Karpas-422 (cell line): ENCODE data around the gene VCL. TPM values are rescaled to one million over a fixed set of nuclear protein-coding genes. Genes with fewer than 3 reads are reported as not detected.

Source experiments
- DNase-seq: peaks from one replicate; pipeline ENCODE4 v3.0.0-alpha.2; 2015
- H2AFZ ChIP-seq: fragments of 200-600 bp; sonication (generic); 2 replicates; pipeline ENCODE4 v1.6.1; 2014; ENCODE audit warnings: antibody characterized with exemption, low read length, mixed read lengths
- H3K27ac ChIP-seq: fragments of 200-600 bp; sonication (generic); 2 replicates; pipeline ENCODE4 v1.5.1; 2014; ENCODE audit warnings: mild to moderate bottlenecking, low read length, moderate library complexity
- H3K27me3 ChIP-seq: fragments of 200-600 bp; sonication (generic); 2 replicates; pipeline ENCODE4 v1.6.1; 2014; ENCODE audit warnings: low read length, mixed read lengths
- H3K36me3 ChIP-seq: fragments of 200-600 bp; sonication (generic); 2 replicates; pipeline ENCODE4 v1.6.1; 2014; ENCODE audit warnings: low read length, mixed read lengths; ENCODE audit not compliant: insufficient read depth
- H3K4me1 ChIP-seq: fragments of 200-600 bp; sonication (generic); 2 replicates; pipeline ENCODE4 v1.6.1; 2014; ENCODE audit warnings: mild to moderate bottlenecking, low read length, mixed read lengths
- H3K4me2 ChIP-seq: fragments of 200-600 bp; sonication (generic); 2 replicates; pipeline ENCODE4 v1.6.1; 2014; ENCODE audit warnings: low read length, low read depth, mild to moderate bottlenecking; ENCODE audit not compliant: poor library complexity, severe bottlenecking
- H3K4me3 ChIP-seq: fragments of 200-600 bp; sonication (generic); 2 replicates; pipeline ENCODE4 v1.5.1; 2014; ENCODE audit warnings: mild to moderate bottlenecking, antibody characterized with exemption, low read length, mixed read lengths
- H3K79me2 ChIP-seq: fragments of 200-600 bp; sonication (generic); 2 replicates; pipeline ENCODE4 v1.6.1; 2014; ENCODE audit warnings: mild to moderate bottlenecking, low read length, mixed read lengths
- H3K9ac ChIP-seq: fragments of 200-600 bp; sonication (generic); 2 replicates; pipeline ENCODE4 v1.6.0; 2014; ENCODE audit warnings: low read length
- H3K9me2 ChIP-seq: fragments of 200-600 bp; sonication (generic), shearing (Covaris generic); replicated peaks from 2 replicates; pipeline ENCODE4 v1.6.0; 2014; ENCODE audit warnings: mild to moderate bottlenecking, low read length, moderate library complexity; ENCODE audit not compliant: insufficient read depth
- H3K9me3 ChIP-seq: fragments of 300-700, 200-600 bp; sonication (generic); 2 replicates; pipeline ENCODE4 v1.6.1; 2014; ENCODE audit warnings: low read length, mixed read lengths
- H4K20me1 ChIP-seq: fragments of 200-600 bp; sonication (generic); 2 replicates; pipeline ENCODE4 v1.6.1; 2014; ENCODE audit warnings: mild to moderate bottlenecking, antibody characterized with exemption, low read length, low read depth; ENCODE audit not compliant: insufficient read depth
- total RNA-seq: library from RNA; depleted of rRNA; stranded (reverse); fragments of >200 nt; shearing (Covaris generic); gene quantifications from 2 replicates; pipeline ENCODE4 v1.2.3, GENCODE V29; 2014; ENCODE audit warnings: low replicate concordance

Gene VCL
- total RNA-seq, 1 experiment from 2014 or later = 37.6 TPM

- peaks cover 66% of the 10 kb centered on the region for H3K79me2 ChIP-seq
These were observed 35.8 kb downstream of the VCL start for GRCh38 chr10:74033702-74034101.

GRCh38 chr10:74034301-74034700 lies 36.4 kb downstream of the VCL start:
- peaks cover 43% of the 10 kb centered on the region for H3K4me1 ChIP-seq
- no peak overlapping the region for H3K9ac ChIP-seq
- no peaks in the 10 kb centered on the region for H3K27me3 ChIP-seq
- peak overlapping the region; percentile 44 for H3K27ac ChIP-seq
- no peaks in the 10 kb centered on the region for H3K36me3 ChIP-seq
- H3K9me2 ChIP-seq = no peaks in the 10 kb centered on the region
- H3K9me3 ChIP-seq = no peaks in the 10 kb centered on the region
- no peak overlapping the region for H3K4me2 ChIP-seq
- H2AFZ ChIP-seq = no peak overlapping the region
- H3K79me2 ChIP-seq = peaks cover 62% of the 10 kb centered on the region
- no peak overlapping the region for H3K4me3 ChIP-seq
- H4K20me1 ChIP-seq = no peaks in the 10 kb centered on the region
- no peak for DNase-seq

More at GRCh38 chr10:74033702-74034101, 35.8 kb downstream of the VCL start:
- Histone ChIP-seq H4K20me1 (no peaks in the 10 kb centered on the region), H3K27ac (peak overlapping the region; percentile 44), H3K36me3 (no peaks in the 10 kb centered on the region), H3K4me3 (no peak overlapping the region), H3K9ac (no peak overlapping the region), H3K27me3 (no peaks in the 10 kb centered on the region), H2AFZ (no peak overlapping the region), H3K9me3 (no peaks in the 10 kb centered on the region), H3K4me2 (no peak overlapping the region), H3K4me1 (peaks cover 42% of the 10 kb centered on the region), H3K9me2 (no peaks in the 10 kb centered on the region)
- no peak for DNase-seq

GRCh38 chr10:74035303-74035702 lies 37.4 kb downstream of the VCL start:
- DNase-seq = peak; percentile 64
- Histone ChIP-seq H4K20me1 (no peaks in the 10 kb centered on the region), H2AFZ (no peak overlapping the region), H3K9me3 (no peaks in the 10 kb centered on the region), H3K4me2 (no peak overlapping the region), H3K4me1 (peaks cover 45% of the 10 kb centered on the region), H3K27me3 (no peaks in the 10 kb centered on the region), H3K9me2 (no peaks in the 10 kb centered on the region), H3K79me2 (peaks cover 58% of the 10 kb centered on the region), H3K36me3 (no peaks in the 10 kb centered on the region), H3K4me3 (no peak overlapping the region), H3K9ac (no peak overlapping the region), H3K27ac (peak overlapping the region; percentile 44)

- Histone ChIP-seq H3K9me2 (no peaks in the 10 kb centered on the region), H2AFZ (no peak overlapping the region), H3K4me1 (peaks cover 48% of the 10 kb centered on the region), H3K79me2 (peaks cover 57% of the 10 kb centered on the region), H3K27ac (no peak overlapping the region), H3K27me3 (no peaks in the 10 kb centered on the region), H3K9ac (no peak overlapping the region), H3K4me3 (no peak overlapping the region), H3K9me3 (no peaks in the 10 kb centered on the region), H3K36me3 (no peaks in the 10 kb centered on the region), H4K20me1 (no peaks in the 10 kb centered on the region), H3K4me2 (no peak overlapping the region)
- DNase-seq = no peak
These were observed 38.6 kb downstream of the VCL start for GRCh38 chr10:74036474-74036873.

- no peak overlapping the region for H3K4me2 ChIP-seq
- H3K4me3 ChIP-seq = no peak overlapping the region
- H3K9ac ChIP-seq = no peak overlapping the region
- no peaks in the 10 kb centered on the region for H3K9me2 ChIP-seq
- peaks cover 36% of the 10 kb centered on the region for H3K4me1 ChIP-seq
- H2AFZ ChIP-seq = no peak overlapping the region
- H4K20me1 ChIP-seq = no peaks in the 10 kb centered on the region
- no peaks in the 10 kb centered on the region for H3K27me3 ChIP-seq
- no peaks in the 10 kb centered on the region for H3K9me3 ChIP-seq
- H3K79me2 ChIP-seq = peaks cover 65% of the 10 kb centered on the region
- DNase-seq = no peak
- H3K36me3 ChIP-seq = peaks cover 12% of the 10 kb centered on the region
- peak overlapping the region; percentile 10 for H3K27ac ChIP-seq
These were observed 41.7 kb downstream of the VCL start for GRCh38 chr10:74039561-74040145.

- no peak for DNase-seq
- H2AFZ ChIP-seq = no peak overlapping the region
- H3K9me3 ChIP-seq = no peaks in the 10 kb centered on the region
- peaks cover 13% of the 10 kb centered on the region for H3K36me3 ChIP-seq
- no peak overlapping the region for H3K9ac ChIP-seq
- H4K20me1 ChIP-seq = no peaks in the 10 kb centered on the region
- H3K9me2 ChIP-seq = no peaks in the 10 kb centered on the region
- peak overlapping the region; percentile 10 for H3K27ac ChIP-seq
- H3K4me1 ChIP-seq = peaks cover 36% of the 10 kb centered on the region
- H3K4me2 ChIP-seq = no peak overlapping the region
- H3K79me2 ChIP-seq = peaks cover 68% of the 10 kb centered on the region
- H3K27me3 ChIP-seq = no peaks in the 10 kb centered on the region
- H3K4me3 ChIP-seq = no peak overlapping the region
These were observed 42.5 kb downstream of the VCL start for GRCh38 chr10:74040200-74041126.

GRCh38 chr10:74044419-74044818 lies 46.5 kb downstream of the VCL start:
- Histone ChIP-seq H3K9me2 (no peaks in the 10 kb centered on the region), H3K79me2 (peaks cover 68% of the 10 kb centered on the region), H3K4me1 (peaks cover 67% of the 10 kb centered on the region), H3K9ac (no peak overlapping the region), H3K4me2 (no peak overlapping the region), H3K4me3 (no peak overlapping the region), H3K9me3 (no peaks in the 10 kb centered on the region), H2AFZ (no peak overlapping the region), H3K27me3 (no peaks in the 10 kb centered on the region), H3K36me3 (peaks cover 13% of the 10 kb centered on the region), H4K20me1 (no peaks in the 10 kb centered on the region), H3K27ac (peak overlapping the region; percentile 46)
- DNase-seq = no peak

- Histone ChIP-seq H3K4me1 (peaks cover 78% of the 10 kb centered on the region), H3K4me3 (peak overlapping the region; percentile 47), H2AFZ (no peak overlapping the region), H3K9ac (peak overlapping the region; percentile 51), H3K27ac (peak overlapping the region; percentile 96), H3K27me3 (no peaks in the 10 kb centered on the region), H3K36me3 (peaks cover 13% of the 10 kb centered on the region), H3K4me2 (peak overlapping the region; percentile 86), H3K9me3 (no peaks in the 10 kb centered on the region), H3K79me2 (peaks cover 72% of the 10 kb centered on the region), H4K20me1 (no peaks in the 10 kb centered on the region), H3K9me2 (no peaks in the 10 kb centered on the region)
- no peak for DNase-seq
These were observed 49.4 kb downstream of the VCL start for GRCh38 chr10:74047304-74047703.
